HG03354 (cell line): ENCODE results near the gene PARS2.
"Not testable (repeated sequence)": the region's sequence is repeated elsewhere in the genome, so short reads cannot be mapped to it uniquely, and the experiment has no call there.

Source experiments
- ATAC-seq: cut with Tn5 transposase; IDR thresholded peaks from one replicate; pipeline ENCODE4 v1.9.1; 2021; ENCODE audit warnings: mild to moderate bottlenecking; ENCODE audit not compliant: unreplicated experiment, poor library complexity, severe bottlenecking

The PARS2 gene

DNA sequence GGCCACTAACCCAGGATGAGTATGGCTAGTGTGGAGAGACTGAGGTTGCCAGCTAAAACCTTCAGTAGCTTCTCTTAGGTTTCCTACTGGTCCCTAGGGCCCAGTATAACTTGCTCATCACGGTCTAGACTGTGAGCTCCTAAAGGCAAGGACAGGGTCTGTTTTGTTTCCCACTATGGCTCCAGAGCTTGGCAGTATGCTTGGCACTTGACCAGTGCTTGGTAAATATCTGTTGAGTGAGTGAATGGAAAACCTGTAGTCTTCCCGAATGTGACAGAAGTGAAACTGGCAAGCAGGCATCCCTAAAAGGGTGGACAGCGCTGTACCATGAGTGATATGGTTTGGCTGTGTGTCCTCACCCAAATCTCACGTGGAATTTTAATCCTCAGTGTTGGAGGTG is 13.1 kb upstream of the PARS2 start:
- no peak for ATAC-seq

DNA sequence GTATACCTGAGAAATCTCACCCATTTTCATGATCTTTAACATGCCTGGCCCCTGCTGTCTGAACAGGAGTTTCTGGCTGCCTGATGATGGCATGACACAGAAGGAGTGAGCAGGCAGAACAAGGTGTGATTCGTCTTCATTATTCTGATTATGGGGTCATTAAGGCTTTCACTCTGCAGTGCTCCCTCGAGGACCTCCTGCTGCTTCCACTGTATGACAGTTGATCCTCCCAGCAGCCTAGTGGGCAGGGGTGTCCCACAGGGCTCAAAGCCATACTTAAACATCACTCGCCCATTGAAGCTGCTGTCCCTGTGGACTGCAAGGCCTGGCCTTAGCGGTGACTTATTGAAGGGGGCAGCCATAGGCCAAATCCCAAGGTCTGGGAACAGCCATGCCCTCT is 12.7 kb upstream of the PARS2 start:
- ATAC-seq: no peak

DNA sequence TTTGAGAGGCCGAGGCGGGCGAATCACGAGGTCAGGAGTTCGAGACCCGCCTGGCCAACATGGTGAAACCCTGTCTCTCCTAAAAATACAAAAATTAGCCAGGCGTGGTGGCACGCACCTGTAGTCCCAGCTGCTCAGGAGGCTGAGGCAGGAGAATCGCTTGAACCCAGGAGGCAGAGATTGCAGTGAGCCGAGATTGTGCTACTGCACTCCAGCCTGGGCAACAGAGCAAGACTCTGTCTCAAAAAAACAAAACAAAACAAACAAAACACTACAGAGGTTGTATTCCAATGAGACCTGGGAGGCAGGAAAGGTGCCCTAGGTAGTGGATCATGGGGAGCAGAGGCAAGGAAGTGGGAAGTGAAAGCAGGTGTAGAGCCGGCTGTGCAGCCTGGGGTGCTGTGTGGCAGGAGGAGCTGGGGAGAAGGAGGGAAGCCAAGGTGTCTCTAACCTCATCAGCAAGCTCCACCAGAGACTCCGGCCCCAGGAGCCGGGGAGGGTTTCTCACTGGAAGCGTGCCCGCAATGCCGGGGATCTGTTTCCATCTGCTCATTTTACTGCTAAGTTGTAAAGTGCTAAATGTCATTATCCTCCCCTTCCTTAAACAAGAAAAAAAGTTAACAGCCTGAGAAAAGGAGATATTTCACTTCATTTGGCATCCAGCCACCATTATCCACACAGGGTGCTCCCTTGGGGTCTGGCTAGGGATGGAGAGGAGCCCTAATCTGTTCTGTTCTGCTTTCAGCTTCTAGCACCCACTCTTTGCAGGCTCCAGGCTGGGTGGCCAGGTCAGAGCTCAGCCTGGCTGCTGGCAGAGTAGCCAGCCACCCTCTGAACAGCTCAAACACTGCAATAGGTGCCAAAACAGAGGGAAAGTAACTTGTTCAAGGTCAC is 11.8 kb upstream of the PARS2 start:
- not testable (repeated sequence) for ATAC-seq

DNA sequence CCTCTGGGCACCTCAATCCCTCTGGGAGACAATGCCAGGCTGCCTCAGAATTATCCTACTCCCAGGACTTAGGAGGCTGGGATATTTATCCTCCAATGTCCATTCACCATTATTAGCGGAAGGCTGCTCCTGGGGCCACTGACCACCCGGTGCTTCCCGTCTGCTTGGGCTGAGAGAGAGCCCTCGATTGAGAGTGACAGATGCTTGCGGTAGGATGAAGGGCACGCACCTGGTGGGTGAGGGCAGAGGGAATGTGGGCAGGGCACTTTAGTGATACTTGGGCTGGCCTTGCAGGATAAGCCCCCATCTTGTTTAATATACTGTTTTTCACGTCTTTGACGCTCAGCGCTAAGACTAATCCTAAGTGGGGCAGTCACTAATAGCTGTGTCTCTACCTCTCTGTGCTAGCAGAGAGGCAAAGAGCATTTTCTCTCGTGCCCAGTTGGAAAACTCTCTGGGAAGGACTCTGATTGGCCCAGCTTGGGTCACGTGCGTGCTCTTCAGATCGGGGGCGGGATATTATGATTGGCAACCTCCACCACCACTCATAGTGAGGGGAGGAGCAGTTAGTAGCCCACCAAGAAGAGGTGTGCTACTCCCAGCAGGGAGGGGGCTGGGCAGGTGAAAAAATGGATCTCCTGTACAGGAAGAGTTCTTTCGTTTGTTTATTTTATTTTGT is 10.6 kb upstream of the PARS2 start:
- no peak for ATAC-seq

DNA sequence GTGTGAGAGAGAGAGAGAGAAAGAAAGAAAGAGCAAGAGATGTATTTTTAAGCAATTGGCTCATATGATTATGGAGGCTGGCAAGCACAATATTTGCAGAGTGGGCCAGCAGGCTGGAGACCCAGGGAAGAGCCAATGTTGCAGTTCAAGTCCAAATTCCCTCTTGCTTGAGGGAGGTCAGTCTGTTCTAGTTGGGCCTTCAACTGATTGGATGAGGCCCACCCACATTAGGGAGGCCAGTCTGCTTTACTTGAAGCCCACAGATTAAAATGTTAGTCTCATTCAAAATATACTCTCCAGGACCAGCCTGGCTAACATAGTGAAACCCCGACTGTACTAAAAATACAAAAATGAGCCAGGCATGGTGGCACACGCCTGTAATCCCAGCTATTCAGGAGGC is 8.6 kb upstream of the PARS2 start:
- no peak for ATAC-seq

DNA sequence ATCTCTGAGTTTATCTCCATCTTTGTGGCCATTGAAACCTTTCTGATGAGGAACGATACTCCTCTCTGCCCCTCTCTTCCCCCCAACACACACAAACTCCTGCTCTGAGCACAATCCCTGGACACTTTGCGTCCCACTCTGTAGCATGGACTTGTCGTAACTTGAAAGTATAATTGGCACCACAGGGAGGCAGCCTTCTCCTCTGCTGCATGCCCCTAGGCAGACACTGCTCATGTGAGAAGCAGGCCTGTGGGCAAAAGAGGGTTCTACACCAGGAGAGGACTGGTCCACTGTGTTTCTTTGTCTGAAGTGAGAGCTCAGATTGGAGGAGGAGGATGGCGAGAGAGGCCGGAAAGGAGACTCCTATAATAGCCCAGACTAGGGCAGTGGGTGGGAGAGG is 3.8 kb upstream of the PARS2 start:
- ATAC-seq: no peak

DNA sequence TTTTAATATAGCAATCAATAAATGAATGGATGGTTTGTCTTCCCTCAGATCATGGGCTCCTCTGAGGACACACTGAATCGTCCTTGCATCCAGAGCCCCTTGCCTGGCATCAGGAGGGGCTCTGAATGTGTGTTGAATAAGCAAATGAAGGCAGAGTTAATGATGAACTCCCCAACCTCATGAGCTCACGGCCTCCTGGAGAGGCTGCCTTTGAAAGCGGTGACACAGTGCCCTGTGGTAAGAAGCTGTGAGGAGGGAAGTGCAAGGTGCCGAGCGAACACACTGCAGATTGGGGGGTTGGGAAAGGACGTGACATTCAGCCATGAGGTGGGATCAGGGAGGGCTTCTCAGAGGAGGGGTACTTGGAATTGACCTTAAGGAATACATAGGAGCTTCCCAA is 3.2 kb upstream of the PARS2 start:
- no peak for ATAC-seq

DNA sequence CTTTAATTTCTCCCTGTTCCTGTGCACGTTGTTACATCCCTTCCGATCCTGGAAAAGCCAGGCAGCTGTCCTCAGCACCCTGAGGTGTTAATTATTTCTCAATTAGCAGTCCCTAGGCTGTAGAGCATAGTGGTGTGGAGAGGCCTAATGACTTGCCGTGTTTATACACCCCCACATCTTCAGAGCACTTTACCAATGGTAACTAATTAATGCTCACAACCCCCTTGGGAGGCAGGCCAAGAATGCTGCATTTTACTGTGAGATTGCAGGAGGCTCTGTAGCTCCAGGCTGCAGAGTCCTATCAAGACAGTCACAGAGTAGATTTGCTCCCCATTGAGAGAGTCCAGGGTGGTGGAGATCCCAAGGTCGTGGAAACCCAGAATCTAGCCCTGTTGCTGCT is 2.4 kb upstream of the PARS2 start:
- no peak for ATAC-seq

DNA sequence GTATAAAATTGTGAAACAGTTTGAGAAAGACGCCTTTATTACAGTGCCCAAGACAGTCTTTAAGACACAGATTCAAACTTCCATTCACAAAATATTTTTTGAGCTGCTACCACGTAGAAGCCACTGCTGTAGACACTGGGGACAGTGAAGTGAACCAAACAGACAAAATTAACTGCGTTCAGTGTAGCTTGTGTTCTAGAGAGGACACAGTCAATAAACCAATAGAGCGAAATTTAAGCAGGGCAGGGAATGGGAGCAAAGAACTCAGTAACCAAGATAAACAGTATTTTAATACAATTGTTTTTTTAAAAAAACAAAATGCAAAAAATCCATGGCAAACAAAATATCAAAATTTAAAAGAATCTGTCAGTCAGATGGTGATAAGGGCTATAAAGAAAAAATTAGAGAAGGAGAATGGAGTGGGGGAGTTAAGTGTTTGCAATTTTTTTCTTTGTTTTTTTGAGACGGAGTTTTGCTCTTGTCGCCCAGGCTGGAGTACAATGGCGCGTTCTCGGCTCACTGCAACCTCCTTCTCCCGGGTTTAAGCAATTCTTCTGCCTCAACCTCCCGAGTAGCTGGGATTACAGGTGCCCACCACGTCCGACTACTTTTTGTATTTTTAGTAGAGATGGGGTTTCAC is 719 bp upstream of the PARS2 start:
- peak; percentile 26 for ATAC-seq

DNA sequence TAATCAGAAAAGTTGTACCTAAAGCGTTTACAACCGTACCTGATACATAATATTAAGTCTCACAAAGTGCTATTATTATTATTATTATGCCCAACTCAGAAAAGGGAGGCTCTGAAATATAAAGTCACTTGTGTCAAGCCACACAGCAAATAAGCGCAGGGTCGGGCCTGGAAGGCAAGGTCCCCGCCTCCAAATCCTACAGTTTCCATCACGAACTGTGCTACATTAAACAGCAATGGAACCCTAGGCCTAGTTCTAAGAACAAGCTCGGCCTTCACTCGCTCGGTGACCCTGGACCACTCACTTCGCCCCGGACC is 549 bp downstream of the PARS2 start:
- ATAC-seq: no peak

DNA sequence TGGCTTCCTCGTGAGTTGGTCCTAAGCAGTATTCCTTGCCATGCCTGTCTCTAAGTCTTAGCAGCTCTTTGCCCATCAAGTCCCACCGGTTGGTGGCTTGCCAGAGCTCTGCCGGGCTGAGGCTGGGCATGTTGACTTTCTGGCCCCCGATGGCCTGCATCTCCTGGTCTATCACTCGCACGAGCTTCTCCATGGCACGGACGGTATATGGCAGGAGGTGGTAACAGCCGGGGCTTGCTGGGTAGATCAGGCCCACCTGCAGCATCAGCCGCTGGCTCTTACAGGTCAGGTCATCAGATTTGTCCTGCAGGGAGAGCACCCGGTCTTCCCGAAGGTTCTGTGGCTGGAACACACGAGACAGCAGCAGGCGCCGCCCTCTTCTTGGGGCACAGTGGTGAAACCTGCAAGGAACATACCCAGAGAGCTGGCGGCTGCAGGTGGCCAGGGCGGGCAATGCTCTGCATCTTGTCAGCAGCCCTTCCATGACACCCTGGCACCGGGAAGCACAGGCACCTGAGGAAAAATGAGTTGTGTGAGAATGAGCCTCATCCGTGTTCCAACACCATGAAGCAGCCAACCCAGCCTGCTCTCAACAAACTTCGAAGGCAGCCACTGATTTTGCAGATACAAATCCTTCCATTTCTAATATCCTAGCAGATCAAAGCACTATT is 5.5 kb downstream of the PARS2 start:
- no peak for ATAC-seq

DNA sequence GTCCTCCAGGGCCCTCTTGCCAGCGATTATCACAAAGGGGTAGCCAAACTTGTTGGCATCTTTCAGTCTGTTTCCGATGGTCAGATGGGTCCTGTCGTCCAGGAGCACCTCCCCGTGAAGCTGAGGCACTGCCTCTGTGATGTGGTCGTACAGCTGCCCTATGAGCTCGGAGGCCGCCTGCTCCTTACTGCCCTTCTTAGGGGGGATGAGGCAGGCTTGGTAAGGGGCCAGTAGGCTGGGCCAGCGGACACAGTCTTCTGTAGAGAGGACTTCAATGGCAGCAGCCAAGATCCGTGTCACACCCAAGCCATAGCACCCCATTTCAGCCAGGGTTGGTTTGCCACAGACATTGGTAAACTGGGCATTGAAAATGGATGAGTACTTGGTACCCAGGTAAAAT is 6.5 kb downstream of the PARS2 start:
- no peak for ATAC-seq

DNA sequence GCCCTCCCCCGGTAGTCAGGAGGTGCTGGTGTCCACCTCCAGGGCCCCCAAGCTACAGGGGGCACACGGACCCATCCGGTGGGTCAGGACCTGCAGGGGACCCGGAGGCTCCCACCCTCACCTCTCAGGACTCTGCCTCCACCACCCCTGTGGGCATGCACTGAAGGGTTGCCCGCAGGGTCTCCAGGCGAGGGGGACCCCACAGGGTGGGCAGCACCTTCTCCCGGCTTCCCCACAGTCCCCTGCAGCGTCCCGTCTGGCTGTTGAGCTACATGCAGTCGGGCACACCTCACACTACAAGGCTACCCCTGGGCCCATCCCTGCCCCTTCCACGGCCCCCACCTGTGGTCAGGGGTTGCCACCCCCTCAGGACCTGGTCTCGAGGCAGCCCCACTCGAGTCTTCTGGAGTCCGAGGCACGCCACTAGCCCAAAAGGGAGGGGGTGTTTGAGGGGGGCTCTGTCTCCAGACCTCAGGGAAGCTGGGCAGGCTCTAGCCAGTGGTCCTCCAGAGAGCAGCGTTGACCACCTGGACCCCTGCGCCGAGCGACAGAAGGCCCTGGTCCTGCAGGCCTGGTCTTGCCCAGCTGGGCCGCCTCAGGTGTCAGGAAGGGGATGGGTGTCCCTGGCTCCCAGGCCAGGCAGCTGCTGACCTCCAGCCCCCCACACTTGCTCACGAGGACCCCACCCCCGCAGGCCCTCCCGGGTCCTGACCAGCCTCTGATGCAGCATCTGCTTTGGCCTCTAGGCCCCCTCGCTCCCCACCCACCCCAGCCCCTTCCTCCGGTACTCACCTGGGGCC is 9.6 kb downstream of the PARS2 start:
- ATAC-seq: no peak

DNA sequence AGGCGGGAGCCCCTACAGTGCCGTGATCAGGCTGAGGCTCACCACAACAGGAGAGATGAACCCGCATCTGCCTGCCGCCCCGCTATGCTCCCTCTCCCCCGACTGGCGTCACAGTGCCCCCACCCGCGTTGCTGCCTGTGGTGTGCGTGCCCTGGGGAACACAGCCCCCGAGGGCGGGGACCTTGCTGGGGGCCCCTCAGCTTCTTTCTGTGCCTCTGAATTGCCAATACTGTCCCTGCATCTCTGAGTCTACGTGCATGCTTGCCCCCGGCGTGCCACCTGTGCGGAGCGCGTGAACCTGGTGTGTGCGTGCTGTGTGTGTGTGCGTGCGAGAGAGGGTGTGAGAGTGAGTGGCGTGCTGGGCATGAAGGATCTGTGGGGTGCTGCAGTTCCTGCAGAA is 10.3 kb downstream of the PARS2 start:
- no peak for ATAC-seq

DNA sequence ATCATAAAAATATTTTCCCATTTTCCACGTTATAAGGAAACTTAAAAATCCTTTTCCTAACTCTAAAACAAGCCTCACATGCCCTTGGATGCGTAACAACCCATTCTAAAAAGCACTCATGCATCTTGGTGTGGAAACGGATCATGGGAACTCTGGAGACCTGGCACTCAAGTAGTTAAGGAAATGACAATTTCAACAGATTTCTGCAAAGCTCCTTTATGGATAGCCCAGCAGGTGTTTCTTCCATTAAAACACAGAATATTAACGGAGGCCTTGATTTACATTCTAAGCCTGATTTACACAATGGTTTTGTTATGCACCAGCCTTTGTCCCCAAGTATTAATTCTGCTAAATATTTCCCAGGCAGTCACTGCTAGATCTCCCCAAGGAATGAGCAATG is 12.9 kb downstream of the PARS2 start:
- no peak for ATAC-seq

DNA sequence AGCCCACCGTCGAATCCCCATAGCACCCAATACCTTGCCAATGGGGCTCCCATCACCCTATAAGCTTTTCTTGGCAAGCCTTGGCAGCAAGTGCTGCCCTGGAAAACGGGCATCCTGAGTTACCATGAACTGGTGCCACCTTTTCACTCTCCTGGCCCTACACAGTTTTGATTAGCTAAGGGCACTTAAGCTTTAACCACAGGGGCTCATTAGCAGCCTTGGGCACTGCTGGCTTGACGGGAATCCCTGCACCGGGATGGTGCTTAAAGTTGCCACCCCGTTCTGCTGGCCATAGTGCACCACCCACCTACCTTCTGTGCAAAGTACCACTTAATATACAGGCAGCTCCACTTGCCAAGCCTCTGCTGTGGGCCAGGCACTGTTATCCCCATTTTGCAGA is 13.7 kb downstream of the PARS2 start:
- ATAC-seq: no peak

DNA sequence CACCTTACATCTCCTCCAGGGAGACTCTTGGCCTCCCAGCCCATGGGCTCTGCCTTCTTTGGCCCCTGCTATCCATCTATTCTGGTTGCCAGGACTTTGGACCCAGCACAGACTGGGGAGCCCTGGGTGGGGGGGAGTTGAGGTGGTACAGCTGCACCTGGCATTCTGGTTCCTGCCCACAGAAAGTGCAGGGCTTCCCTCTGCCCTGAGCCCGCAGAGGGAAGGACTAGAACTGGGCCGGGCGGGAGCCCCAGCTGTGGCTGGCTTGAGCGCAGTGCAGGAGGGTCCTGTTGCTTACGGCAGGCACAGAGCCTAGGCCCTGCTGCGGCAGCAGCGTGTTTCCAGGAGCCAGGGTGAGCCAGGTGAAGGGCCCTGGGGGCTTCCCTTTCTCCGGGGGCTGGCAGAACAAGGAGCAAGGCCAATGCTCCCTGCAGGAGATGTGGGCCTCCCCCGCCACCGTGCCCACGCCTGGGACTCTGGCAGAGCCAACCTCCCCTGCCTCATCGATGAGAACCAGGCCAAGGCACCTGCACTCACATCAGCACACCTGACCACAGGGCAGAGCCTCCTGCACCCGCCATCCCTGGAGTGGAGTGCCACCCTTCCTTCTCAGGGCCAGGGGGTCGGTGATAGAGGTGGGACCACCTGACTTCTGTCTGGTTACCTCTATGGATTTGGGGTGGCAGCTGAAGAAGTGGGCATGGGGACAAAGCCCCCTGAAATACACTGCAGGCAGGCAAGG is 16.1 kb downstream of the PARS2 start:
- no peak for ATAC-seq

DNA sequence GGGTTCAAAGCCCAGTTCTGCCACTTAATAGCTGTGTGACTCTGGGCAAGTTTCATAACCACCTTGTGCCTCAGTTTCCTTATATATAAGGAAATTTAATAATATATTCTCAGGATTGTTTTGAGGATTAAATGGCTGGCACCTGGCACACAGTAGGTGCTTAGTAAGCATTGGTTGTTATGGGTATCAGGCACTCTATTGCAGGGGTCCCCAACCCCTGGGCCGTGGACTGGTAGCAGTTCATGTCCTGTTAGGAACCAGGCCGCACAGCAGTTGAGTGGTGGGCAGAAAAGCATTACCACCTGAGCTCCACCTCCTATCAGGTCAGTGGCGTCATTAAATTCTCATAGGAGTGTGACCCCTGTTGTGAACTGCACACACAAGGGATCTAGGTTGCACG is 18.5 kb downstream of the PARS2 start:
- no peak for ATAC-seq

DNA sequence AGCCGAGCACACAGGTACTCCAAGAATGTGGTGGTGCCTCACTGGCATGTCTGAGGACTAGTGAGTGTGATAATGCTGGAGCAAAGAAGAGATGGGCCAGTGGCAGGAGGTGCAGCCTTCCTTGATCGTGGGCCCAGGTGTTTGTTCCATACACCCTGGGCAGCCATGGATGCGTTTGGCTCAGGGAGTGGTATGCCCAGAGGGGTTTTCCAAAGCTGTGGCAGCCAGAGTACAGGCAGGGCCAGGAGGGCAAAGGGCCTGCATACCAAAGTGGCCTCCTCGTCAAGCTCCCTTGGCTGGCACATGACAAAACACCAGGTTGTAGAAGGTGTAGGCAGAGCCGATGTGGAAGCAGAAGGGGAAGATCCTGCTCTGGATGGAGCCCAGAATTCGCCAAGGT is 19.0 kb downstream of the PARS2 start:
- no peak for ATAC-seq
